A673 (cell line): ENCODE results near the gene CBX7.

Experiments used
- CTCF ChIP-seq: fragments of 300-800, 200-600 bp; sonication (generic); conservative IDR thresholded peaks from 2 replicates; pipeline ENCODE4 v1.5.1; 2017; ENCODE audit warnings: low read depth, mild to moderate bottlenecking, antibody characterized with exemption, low read length, moderate library complexity, mixed read lengths
- EZH2 ChIP-seq: fragments of 200-600 bp; sonication (generic); IDR thresholded peaks from 2 replicates; pipeline ENCODE4 v1.6.1; 2017; ENCODE audit warnings: borderline replicate concordance, low read depth, mild to moderate bottlenecking, mixed read lengths, antibody characterized with exemption, low read length; ENCODE audit not compliant: poor library complexity, severe bottlenecking

GRCh38 chr22:39129746-39130145 lies 22.7 kb downstream of the CBX7 start:
- TF ChIP-seq CTCF (no peak), EZH2 (no peak)
